Measurements from ENCODE around the gene HEPACAM. TPM values are rescaled to one million over a fixed set of nuclear protein-coding genes. Genes with fewer than 3 reads are reported as not detected.
A peak's percentile ranks its signal among the peaks of the same experiment; 100 is the strongest.

HEPACAM gene
- total and polyA plus RNA-seq, 3 donors from 2014 or later: 0.24 to 0.75 (median 0.25) TPM

GRCh38 chr11:124928942-124929665 lies 6.7 kb downstream of the HEPACAM start:
- no peak for TF ChIP-seq CTCF (IDR thresholded peaks at IDR 0.05)
- no peak for TF ChIP-seq POLR2A (IDR thresholded peaks at IDR 0.05)
- Histone ChIP-seq H3K4me3 (no peak overlapping the region), H3K36me3 (ENCODE audit: low read depth, missing control alignments) (no peaks in the 10 kb centered on the region), H3K4me1 (no peaks in the 10 kb centered on the region), H3K9me3 (no peaks in the 10 kb centered on the region), H3K27me3 (no peaks in the 10 kb centered on the region), H3K27ac (no peak overlapping the region)
- no peak for DNase-seq
- intact Hi-C loops (cut with DNase I; ENCODE audit: low total_unique reads): no loop called here
- 33 to 40% methylated on average over 4 of the region's 4 CpGs for WGBS, 2 donors

GRCh38 chr11:124923296-124923695 lies 12.6 kb downstream of the HEPACAM start:
- no peaks in the 10 kb centered on the region for H3K9me3 ChIP-seq
- no peak overlapping the region for H3K4me3 ChIP-seq
- TF ChIP-seq CTCF (IDR thresholded peaks at IDR 0.05) (no peak), POLR2A (IDR thresholded peaks at IDR 0.05) (no peak)
- no peaks in the 10 kb centered on the region for H3K36me3 ChIP-seq (ENCODE audit: low read depth, missing control alignments)
- intact Hi-C loops (cut with DNase I; ENCODE audit: low total_unique reads): no loop called here
- H3K27ac ChIP-seq: no peak overlapping the region
- H3K4me1 ChIP-seq: peaks cover 3% of the 10 kb centered on the region
- DNase-seq: no peak
- H3K27me3 ChIP-seq: no peaks in the 10 kb centered on the region

- Histone ChIP-seq H3K27ac (no peak overlapping the region), H3K4me3 (no peak overlapping the region), H3K4me1 (peaks cover 3% of the 10 kb centered on the region), H3K27me3 (no peaks in the 10 kb centered on the region), H3K9me3 (no peaks in the 10 kb centered on the region), H3K36me3 (ENCODE audit: low read depth, missing control alignments) (no peaks in the 10 kb centered on the region)
- intact Hi-C loops (cut with DNase I; ENCODE audit: low total_unique reads): no loop called here
- TF ChIP-seq POLR2A (IDR thresholded peaks at IDR 0.05): no peak
- TF ChIP-seq CTCF (IDR thresholded peaks at IDR 0.05): no peak
- no peak for DNase-seq
- WGBS, 2 donors: 83 to 89% methylated on average over 4 of the region's 4 CpGs
Observed at GRCh38 chr11:124922831-124923230, 13.0 kb downstream of the HEPACAM start.

GRCh38 chr11:124920870-124921609 lies 14.8 kb downstream of the HEPACAM start:
- no peaks in the 10 kb centered on the region for H3K9me3 ChIP-seq
- no peaks in the 10 kb centered on the region for H3K36me3 ChIP-seq (ENCODE audit: low read depth, missing control alignments)
- peak; percentile 89 for DNase-seq
- H3K4me1 ChIP-seq: peaks cover 3% of the 10 kb centered on the region
- peak overlapping the region in 1 of 2 donors; percentile 33 for H3K27ac ChIP-seq
- no peak for TF ChIP-seq POLR2A (IDR thresholded peaks at IDR 0.05)
- TF ChIP-seq CTCF (IDR thresholded peaks at IDR 0.05): no peak
- intact Hi-C loops (cut with DNase I; ENCODE audit: low total_unique reads): no loop called here
- peak overlapping the region; percentile 49 to 64 for H3K4me3 ChIP-seq
- no peaks in the 10 kb centered on the region for H3K27me3 ChIP-seq
- 4 to 19% methylated on average over 8 to 82 of the region's 82 CpGs for WGBS, 2 donors
